ENCODE data around the gene UBE4B.

UBE4B gene

DNA sequence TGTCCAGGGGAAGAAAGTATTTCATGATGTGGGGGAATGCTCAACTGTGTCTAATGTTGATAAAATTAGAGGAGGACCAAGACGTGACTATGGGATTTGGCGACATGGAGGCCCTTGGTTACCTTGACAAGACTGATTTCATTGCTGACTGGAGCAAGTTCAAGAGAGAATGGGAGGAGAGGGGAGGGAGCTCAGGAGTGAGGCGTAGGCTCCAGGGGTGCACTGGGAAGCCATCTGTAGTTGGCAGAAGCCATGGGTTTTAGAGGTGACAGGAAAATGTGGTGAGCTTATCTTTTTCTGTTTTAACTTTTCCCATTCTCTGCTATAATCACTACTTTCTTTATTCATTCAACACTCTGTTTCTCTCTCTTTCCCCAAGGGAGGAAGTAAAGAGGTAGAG lies 15.8 kb downstream of the UBE4B start:
- DNase-seq = no peak
- no peak for TF ChIP-seq CTCF (IDR thresholded peaks at IDR 0.05; ENCODE audit: low read depth, low read length)
- Histone ChIP-seq H3K4me3 (ENCODE audit: low read depth, low read length) (no peak overlapping the region), H3K36me3 (no peaks in the 10 kb centered on the region), H3K4me1 (no peaks in the 10 kb centered on the region), H3K27me3 (no peaks in the 10 kb centered on the region), H3K9me3 (no peaks in the 10 kb centered on the region)

GRCh38 chr1:10050611-10051010 lies 17.9 kb downstream of the UBE4B start:
- no peak for DNase-seq
- Histone ChIP-seq H3K4me1 (no peaks in the 10 kb centered on the region), H3K4me3 (ENCODE audit: low read depth, low read length) (no peak overlapping the region), H3K27me3 (no peaks in the 10 kb centered on the region), H3K36me3 (no peaks in the 10 kb centered on the region), H3K9me3 (no peaks in the 10 kb centered on the region)
- TF ChIP-seq CTCF (IDR thresholded peaks at IDR 0.05; ENCODE audit: low read depth, low read length) = no peak

GRCh38 chr1:10051656-10052055 lies 18.9 kb downstream of the UBE4B start:
- H3K27me3 ChIP-seq = no peaks in the 10 kb centered on the region
- no peak overlapping the region for H3K4me3 ChIP-seq (ENCODE audit: low read depth, low read length)
- H3K36me3 ChIP-seq = no peaks in the 10 kb centered on the region
- TF ChIP-seq CTCF (IDR thresholded peaks at IDR 0.05; ENCODE audit: low read depth, low read length) = no peak
- no peak for DNase-seq
- H3K4me1 ChIP-seq = no peaks in the 10 kb centered on the region
- no peaks in the 10 kb centered on the region for H3K9me3 ChIP-seq

- no peak for DNase-seq
- no peaks in the 10 kb centered on the region for H3K36me3 ChIP-seq
- no peaks in the 10 kb centered on the region for H3K4me1 ChIP-seq
- TF ChIP-seq CTCF (IDR thresholded peaks at IDR 0.05; ENCODE audit: low read depth, low read length) = no peak
- no peaks in the 10 kb centered on the region for H3K27me3 ChIP-seq
- H3K9me3 ChIP-seq = no peaks in the 10 kb centered on the region
- no peak overlapping the region for H3K4me3 ChIP-seq (ENCODE audit: low read depth, low read length)
Measured at GRCh38 chr1:10052347-10052746, 19.6 kb downstream of the UBE4B start.

- no peaks in the 10 kb centered on the region for H3K36me3 ChIP-seq
Measured at GRCh38 chr1:10054465-10054864, 21.7 kb downstream of the UBE4B start.

GRCh38 chr1:10056599-10056987 lies 23.8 kb downstream of the UBE4B start:
- no peak for TF ChIP-seq CTCF (IDR thresholded peaks at IDR 0.05; ENCODE audit: low read depth, low read length)
- Histone ChIP-seq H3K36me3 (no peaks in the 10 kb centered on the region), H3K4me3 (ENCODE audit: low read depth, low read length) (no peak overlapping the region), H3K27me3 (no peaks in the 10 kb centered on the region), H3K9me3 (no peaks in the 10 kb centered on the region), H3K4me1 (no peaks in the 10 kb centered on the region)
- DNase-seq = no peak

More at GRCh38 chr1:10054465-10054864, 21.7 kb downstream of the UBE4B start:
- H3K27me3 ChIP-seq = no peaks in the 10 kb centered on the region
- no peaks in the 10 kb centered on the region for H3K9me3 ChIP-seq
- no peaks in the 10 kb centered on the region for H3K4me1 ChIP-seq
- no peak overlapping the region for H3K4me3 ChIP-seq (ENCODE audit: low read depth, low read length)
- no peak for DNase-seq
- TF ChIP-seq CTCF (IDR thresholded peaks at IDR 0.05; ENCODE audit: low read depth, low read length) = no peak
